Smooth muscle cell (in vitro differentiated cells): ENCODE measurements around the gene SFI1. TPM values are rescaled to one million over a fixed set of nuclear protein-coding genes. Genes with fewer than 3 reads are reported as not detected.

Experiments used
- DNase-seq: peaks from one replicate; lab custom pipeline; 2025; ENCODE audit not compliant: unreplicated experiment; lab: John Stamatoyannopoulos, UW
- H2AFZ ChIP-seq: fragments of 200-600 bp; sonication (generic); 2 replicates; pipeline ENCODE4 v1.6.0; 2016; ENCODE audit warnings: antibody characterized with exemption, low read depth, mild to moderate bottlenecking
- H3F3A ChIP-seq: fragments of 200-600 bp; sonication (generic); 2 replicates; pipeline ENCODE4 v1.6.0; 2017; ENCODE audit warnings: antibody characterized with exemption, low read depth
- H3K27ac ChIP-seq: fragments of 200-600 bp; sonication (generic); 2 replicates; pipeline ENCODE4 v1.5.1; 2016; ENCODE audit warnings: low read depth, mild to moderate bottlenecking
- H3K27me3 ChIP-seq: fragments of 200-600 bp; sonication (generic); 2 replicates; pipeline ENCODE4 v1.6.1; 2016; ENCODE audit warnings: low read depth, mild to moderate bottlenecking
- H3K36me3 ChIP-seq: fragments of 200-600 bp; sonication (generic); 2 replicates; pipeline ENCODE4 v1.5.1; 2016; ENCODE audit warnings: low read depth
- H3K4me1 ChIP-seq: fragments of 200-600 bp; sonication (generic); 2 replicates; pipeline ENCODE4 v1.5.1; 2016; ENCODE audit warnings: low read depth
- H3K4me2 ChIP-seq: fragments of 200-600 bp; sonication (generic); 2 replicates; pipeline ENCODE4 v1.6.0; 2016; ENCODE audit warnings: mild to moderate bottlenecking
- H3K4me3 ChIP-seq: fragments of 200-600 bp; sonication (generic); 2 replicates; pipeline ENCODE4 v1.5.1; 2016; ENCODE audit warnings: mild to moderate bottlenecking
- H3K79me2 ChIP-seq: fragments of 200-600 bp; sonication (generic); 2 replicates; pipeline ENCODE4 v1.6.0; 2016; ENCODE audit warnings: low read depth, mild to moderate bottlenecking
- H3K9ac ChIP-seq: fragments of 200-600 bp; sonication (generic); 2 replicates; pipeline ENCODE4 v1.6.0; 2016; ENCODE audit warnings: low read depth
- H3K9me3 ChIP-seq: fragments of 200-600 bp; sonication (generic); replicated peaks from 2 replicates; pipeline ENCODE4 v1.5.1; 2016; ENCODE audit warnings: low read depth
- H4K20me1 ChIP-seq: fragments of 200-600 bp; sonication (generic); 2 replicates; pipeline ENCODE4 v1.6.0; 2016; ENCODE audit warnings: low read depth
- WGBS: methylation state at CpG from one replicate; pipeline ENCODE4 v1.1.7; 2016; ENCODE audit warnings: low lambda C conversion rate; 5-methylcytosine and 5-hydroxymethylcytosine counted together
- polyA plus RNA-seq: library from polyadenylated mRNA; unstranded; fragments of >200 nt; fragmentation: Nextera tagmentation; extraction: Ambion mirVana; gene quantifications from 2 replicates; pipeline ENCODE4 v1.2.1, GENCODE V29; 2016
- total RNA-seq: library from RNA; depleted of rRNA; stranded (reverse); fragments of >200 nt; gene quantifications from 2 replicates; pipeline ENCODE4 v1.2.3, GENCODE V29; 2014
- TF ChIP-seq, protein P1 (sequence below): fragments of 200-600 bp; sonication (generic); IDR thresholded peaks from 2 replicates; pipeline ENCODE4 v1.5.1; 2017; ENCODE audit warnings: borderline replicate concordance, mild to moderate bottlenecking, antibody characterized with exemption; ENCODE audit not compliant: insufficient read depth, poor library complexity, severe bottlenecking

SFI1 gene
- total and polyA plus RNA-seq, 2 experiments from 2014 or later: 8.7 to 26.9 TPM

DNA sequence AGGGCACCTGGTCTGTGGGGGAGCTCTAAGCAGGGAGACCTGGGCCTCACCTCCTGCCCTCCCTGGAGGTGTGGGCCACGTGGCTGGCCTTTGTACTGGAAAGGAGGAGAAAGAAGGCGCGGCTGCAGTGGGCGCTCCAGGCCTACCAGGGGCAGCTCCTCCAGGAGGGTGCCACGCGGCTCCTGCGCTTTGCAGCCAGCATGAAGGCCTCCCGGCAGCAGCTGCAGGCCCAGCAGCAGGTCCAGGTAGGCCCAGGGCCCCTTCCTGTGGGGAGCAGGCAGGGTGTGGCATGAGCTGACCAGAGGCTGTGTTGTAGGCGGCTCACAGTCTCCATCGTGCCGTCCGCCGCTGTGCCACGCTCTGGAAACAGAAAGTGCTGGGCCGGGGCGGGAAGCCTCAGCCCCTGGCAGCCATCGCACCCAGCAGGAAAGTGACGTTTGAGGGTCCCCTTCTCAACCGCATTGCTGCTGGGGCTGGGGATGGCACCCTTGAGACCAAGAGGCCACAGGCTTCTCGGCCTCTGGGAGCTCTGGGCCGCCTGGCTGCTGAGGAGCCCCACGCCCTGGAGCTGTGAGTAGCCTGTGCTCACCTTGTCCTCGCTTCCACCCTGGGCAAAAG, 117.1 kb downstream of the SFI1 start:
- Histone ChIP-seq H3K4me3 (no peak overlapping the region), H3K9ac (no peak overlapping the region), H3K4me1 (no peaks in the 10 kb centered on the region), H3K27ac (no peak overlapping the region), H3K27me3 (no peaks in the 10 kb centered on the region), H3F3A (no peaks in the 10 kb centered on the region), H3K79me2 (no peaks in the 10 kb centered on the region), H3K9me3 (no peaks in the 10 kb centered on the region), H3K4me2 (no peak overlapping the region), H2AFZ (no peak overlapping the region), H4K20me1 (no peaks in the 10 kb centered on the region), H3K36me3 (no peaks in the 10 kb centered on the region)
- no peak for DNase-seq
- TF ChIP-seq, protein P1, sequence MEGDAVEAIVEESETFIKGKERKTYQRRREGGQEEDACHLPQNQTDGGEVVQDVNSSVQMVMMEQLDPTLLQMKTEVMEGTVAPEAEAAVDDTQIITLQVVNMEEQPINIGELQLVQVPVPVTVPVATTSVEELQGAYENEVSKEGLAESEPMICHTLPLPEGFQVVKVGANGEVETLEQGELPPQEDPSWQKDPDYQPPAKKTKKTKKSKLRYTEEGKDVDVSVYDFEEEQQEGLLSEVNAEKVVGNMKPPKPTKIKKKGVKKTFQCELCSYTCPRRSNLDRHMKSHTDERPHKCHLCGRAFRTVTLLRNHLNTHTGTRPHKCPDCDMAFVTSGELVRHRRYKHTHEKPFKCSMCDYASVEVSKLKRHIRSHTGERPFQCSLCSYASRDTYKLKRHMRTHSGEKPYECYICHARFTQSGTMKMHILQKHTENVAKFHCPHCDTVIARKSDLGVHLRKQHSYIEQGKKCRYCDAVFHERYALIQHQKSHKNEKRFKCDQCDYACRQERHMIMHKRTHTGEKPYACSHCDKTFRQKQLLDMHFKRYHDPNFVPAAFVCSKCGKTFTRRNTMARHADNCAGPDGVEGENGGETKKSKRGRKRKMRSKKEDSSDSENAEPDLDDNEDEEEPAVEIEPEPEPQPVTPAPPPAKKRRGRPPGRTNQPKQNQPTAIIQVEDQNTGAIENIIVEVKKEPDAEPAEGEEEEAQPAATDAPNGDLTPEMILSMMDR: no peak
- 94% methylated on average over 20 of the region's 23 CpGs for WGBS

DNA sequence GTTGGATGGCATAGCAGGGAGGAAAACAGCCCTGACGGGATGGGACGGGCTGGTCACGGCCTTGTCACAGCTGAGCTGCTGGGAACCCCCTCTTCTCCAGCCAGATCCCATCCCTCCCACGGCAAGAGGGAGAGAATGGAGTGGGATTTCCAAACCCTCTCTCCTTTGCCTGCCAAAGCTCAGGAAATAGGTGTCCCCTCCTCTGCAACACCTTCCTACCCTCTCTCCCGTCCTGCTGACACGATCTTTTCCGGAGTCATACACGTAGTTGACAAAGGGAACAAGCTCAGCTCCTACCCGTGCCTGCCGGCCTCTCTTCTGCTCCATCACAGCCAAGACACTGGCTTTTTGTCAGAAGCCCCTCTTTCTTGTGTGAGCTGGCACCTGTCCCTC, 117.6 kb downstream of the SFI1 start:
- WGBS: 96% methylated on average over 10 of the region's 10 CpGs
- Histone ChIP-seq H3K4me2 (no peak overlapping the region), H3K79me2 (no peaks in the 10 kb centered on the region), H3K4me3 (no peak overlapping the region), H4K20me1 (no peaks in the 10 kb centered on the region), H3K9ac (no peak overlapping the region), H3K36me3 (no peaks in the 10 kb centered on the region), H3K9me3 (no peaks in the 10 kb centered on the region), H2AFZ (no peak overlapping the region), H3K27me3 (no peaks in the 10 kb centered on the region), H3F3A (no peaks in the 10 kb centered on the region), H3K4me1 (no peaks in the 10 kb centered on the region), H3K27ac (no peak overlapping the region)
- DNase-seq: no peak
- TF ChIP-seq, protein P1: no peak

DNA sequence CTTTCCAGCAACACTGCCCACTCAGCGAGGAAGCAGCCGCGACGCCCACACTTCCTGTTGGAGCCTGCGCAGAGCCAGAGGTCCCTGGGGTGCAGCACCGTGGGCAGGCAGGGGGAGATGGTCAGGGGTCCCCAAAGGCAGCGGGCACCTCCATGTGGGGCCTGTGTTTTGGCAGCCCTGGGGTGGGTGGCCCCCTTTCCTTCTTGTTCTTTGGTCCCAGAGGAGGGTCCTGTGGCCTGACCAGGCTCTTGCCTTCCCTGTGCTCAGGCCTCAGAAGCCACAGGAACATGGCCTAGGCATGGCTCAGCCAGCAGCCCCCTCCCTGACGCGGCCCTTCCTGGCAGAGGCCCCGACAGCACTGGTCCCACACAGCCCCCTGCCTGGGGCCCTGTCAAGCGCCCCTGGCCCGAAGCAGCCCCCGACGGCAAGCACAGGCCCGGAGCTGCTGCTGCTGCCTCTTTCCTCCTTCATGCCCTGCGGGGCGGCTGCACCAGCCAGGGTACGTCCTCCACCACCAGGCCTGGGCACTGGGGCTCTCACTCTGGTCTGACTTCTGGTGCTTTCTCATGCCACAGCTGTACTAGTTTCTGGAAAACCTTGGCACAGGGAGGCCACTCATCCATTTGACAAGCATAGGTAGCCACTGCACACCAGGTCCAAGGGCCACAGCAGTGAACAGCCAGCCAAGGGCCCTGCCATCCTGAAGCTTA, 118.6 kb downstream of the SFI1 start:
- no peaks in the 10 kb centered on the region for H3K79me2 ChIP-seq
- no peak overlapping the region for H3K27ac ChIP-seq
- H3K4me3 ChIP-seq: no peak overlapping the region
- no peaks in the 10 kb centered on the region for H3K27me3 ChIP-seq
- no peak for DNase-seq
- H3F3A ChIP-seq: no peaks in the 10 kb centered on the region
- TF ChIP-seq, protein P1: no peak
- H3K9ac ChIP-seq: no peak overlapping the region
- H4K20me1 ChIP-seq: no peaks in the 10 kb centered on the region
- no peaks in the 10 kb centered on the region for H3K36me3 ChIP-seq
- H2AFZ ChIP-seq: no peak overlapping the region
- H3K9me3 ChIP-seq: no peaks in the 10 kb centered on the region
- no peaks in the 10 kb centered on the region for H3K4me1 ChIP-seq
- WGBS: 89% methylated on average over 18 of the region's 18 CpGs
- H3K4me2 ChIP-seq: no peak overlapping the region

DNA sequence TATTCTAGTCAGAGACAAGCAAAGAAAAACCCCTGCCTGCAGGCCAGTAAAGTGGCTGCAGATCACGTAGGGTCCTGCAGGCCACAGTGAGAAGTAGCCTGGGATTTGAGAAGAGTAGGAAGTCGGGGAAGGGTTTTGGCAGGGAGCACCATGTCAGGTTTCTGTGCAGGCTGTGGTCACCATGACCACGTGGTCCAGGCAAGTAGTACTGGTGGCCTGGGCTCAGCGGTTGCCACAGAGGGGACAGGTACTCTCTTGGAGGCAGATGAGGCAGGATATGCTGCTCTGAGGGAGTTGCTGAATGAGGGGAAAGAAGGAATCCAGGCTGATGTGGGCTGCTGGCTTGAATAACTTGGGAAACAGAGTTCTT, 119.1 kb downstream of the SFI1 start:
- TF ChIP-seq, protein P1: no peak
- no peak overlapping the region for H3K4me3 ChIP-seq

More for the DNA sequence above, 119.1 kb downstream of the SFI1 start:
- no peaks in the 10 kb centered on the region for H4K20me1 ChIP-seq
- no peaks in the 10 kb centered on the region for H3K79me2 ChIP-seq
- H3K9ac ChIP-seq: no peak overlapping the region
- no peaks in the 10 kb centered on the region for H3K27me3 ChIP-seq
- no peak overlapping the region for H3K4me2 ChIP-seq
- H3K27ac ChIP-seq: no peak overlapping the region
- H3K4me1 ChIP-seq: no peaks in the 10 kb centered on the region
- no peaks in the 10 kb centered on the region for H3K36me3 ChIP-seq
- 86% methylated on average over 4 of the region's 4 CpGs for WGBS
- no peaks in the 10 kb centered on the region for H3K9me3 ChIP-seq
- DNase-seq: no peak
- H2AFZ ChIP-seq: no peak overlapping the region
- no peaks in the 10 kb centered on the region for H3F3A ChIP-seq
